ENCODE data around the gene METAP1.
"Not testable (repeated sequence)": the region's sequence is repeated elsewhere in the genome, so short reads cannot be mapped to it uniquely, and the experiment has no call there.

The METAP1 gene

GRCh38 chr4:99061048-99061700 is 65.7 kb downstream of the METAP1 start:
- ATAC-seq = no peak
- no peak for TF ChIP-seq TCF4 (CRISPR knock-in tag; IDR thresholded peaks at IDR 0.05; ENCODE audit: borderline replicate concordance)
- no peak for TF ChIP-seq ZNF8 (CRISPR knock-in tag; IDR thresholded peaks at IDR 0.05)
- TF ChIP-seq CREB5 (CRISPR knock-in tag; IDR thresholded peaks at IDR 0.05; ENCODE audit: low read depth) = no peak
- TF ChIP-seq ESRRG (CRISPR knock-in tag; IDR thresholded peaks at IDR 0.05) = no peak
- no peak for TF ChIP-seq ARNTL (CRISPR knock-in tag; IDR thresholded peaks at IDR 0.05; ENCODE audit: borderline replicate concordance, low read depth)
- TF ChIP-seq ZFP30 (CRISPR knock-in tag; IDR thresholded peaks at IDR 0.05) = no peak
- no peak for TF ChIP-seq ZNF565 (CRISPR knock-in tag; conservative IDR thresholded peaks at IDR 0.05; ENCODE audit: low read depth)
- no peak for TF ChIP-seq CSDC2 (CRISPR knock-in tag; IDR thresholded peaks at IDR 0.05)
- no peak for TF ChIP-seq TOX (CRISPR knock-in tag; IDR thresholded peaks at IDR 0.05; ENCODE audit: borderline replicate concordance)
- TF ChIP-seq RARB (CRISPR knock-in tag; IDR thresholded peaks at IDR 0.05) = no peak
- TF ChIP-seq ZC3H10 (CRISPR knock-in tag; IDR thresholded peaks at IDR 0.05) = no peak
- TF ChIP-seq PPARA (CRISPR knock-in tag; IDR thresholded peaks at IDR 0.05; ENCODE audit: borderline replicate concordance) = no peak
- TF ChIP-seq SNAI2 (CRISPR knock-in tag; IDR thresholded peaks at IDR 0.05) = no peak
- no peak for TF ChIP-seq ISL1 (CRISPR knock-in tag; IDR thresholded peaks at IDR 0.05)
- no peak for TF ChIP-seq GLIS3 (CRISPR knock-in tag; IDR thresholded peaks at IDR 0.05)
- no peak for TF ChIP-seq PATZ1 (CRISPR knock-in tag; IDR thresholded peaks at IDR 0.05; ENCODE audit: borderline replicate concordance)
- TF ChIP-seq ZNF70 (CRISPR knock-in tag; IDR thresholded peaks at IDR 0.05) = no peak
- TF ChIP-seq, protein P1, sequence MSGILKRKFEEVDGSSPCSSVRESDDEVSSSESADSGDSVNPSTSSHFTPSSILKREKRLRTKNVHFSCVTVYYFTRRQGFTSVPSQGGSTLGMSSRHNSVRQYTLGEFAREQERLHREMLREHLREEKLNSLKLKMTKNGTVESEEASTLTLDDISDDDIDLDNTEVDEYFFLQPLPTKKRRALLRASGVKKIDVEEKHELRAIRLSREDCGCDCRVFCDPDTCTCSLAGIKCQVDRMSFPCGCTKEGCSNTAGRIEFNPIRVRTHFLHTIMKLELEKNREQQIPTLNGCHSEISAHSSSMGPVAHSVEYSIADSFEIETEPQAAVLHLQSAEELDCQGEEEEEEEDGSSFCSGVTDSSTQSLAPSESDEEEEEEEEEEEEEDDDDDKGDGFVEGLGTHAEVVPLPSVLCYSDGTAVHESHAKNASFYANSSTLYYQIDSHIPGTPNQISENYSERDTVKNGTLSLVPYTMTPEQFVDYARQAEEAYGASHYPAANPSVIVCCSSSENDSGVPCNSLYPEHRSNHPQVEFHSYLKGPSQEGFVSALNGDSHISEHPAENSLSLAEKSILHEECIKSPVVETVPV (CRISPR knock-in tag; IDR thresholded peaks at IDR 0.05) = no peak
- no peak for TF ChIP-seq ZFP3 (CRISPR knock-in tag; IDR thresholded peaks at IDR 0.05)

DNA sequence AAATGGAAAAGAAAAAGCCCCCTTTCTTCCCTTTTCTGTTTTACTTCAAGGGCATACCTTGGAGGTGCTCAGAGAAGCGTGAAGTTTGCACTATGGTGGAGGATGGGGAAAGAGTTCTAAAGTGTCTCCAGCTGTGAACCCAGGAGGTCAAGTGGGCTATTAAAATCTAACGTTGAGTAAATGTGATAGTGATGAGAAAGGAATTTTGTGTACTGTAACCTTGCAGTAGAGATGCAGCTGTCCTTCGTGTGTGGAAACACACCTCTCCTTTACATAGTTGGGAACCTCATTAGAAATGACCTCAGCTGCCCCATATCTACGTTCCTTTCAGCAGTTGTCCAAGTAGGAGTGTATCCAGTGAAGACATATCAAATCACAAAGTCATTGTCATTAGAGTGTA is 66.6 kb downstream of the METAP1 start:
- ATAC-seq = no peak
- TF ChIP-seq TSHZ2 (CRISPR knock-in tag; IDR thresholded peaks at IDR 0.05) (no peak), ZFP3 (CRISPR knock-in tag; IDR thresholded peaks at IDR 0.05) (no peak), ISL1 (CRISPR knock-in tag; IDR thresholded peaks at IDR 0.05) (no peak), ZNF70 (CRISPR knock-in tag; IDR thresholded peaks at IDR 0.05) (no peak), ZFP30 (CRISPR knock-in tag; IDR thresholded peaks at IDR 0.05) (no peak), ZC3H10 (CRISPR knock-in tag; IDR thresholded peaks at IDR 0.05) (no peak), BACH2 (CRISPR knock-in tag; IDR thresholded peaks at IDR 0.05; ENCODE audit: borderline replicate concordance) (no peak), CSDC2 (CRISPR knock-in tag; IDR thresholded peaks at IDR 0.05) (no peak), SNAI2 (CRISPR knock-in tag; IDR thresholded peaks at IDR 0.05) (no peak)
- TF ChIP-seq, protein P2, sequence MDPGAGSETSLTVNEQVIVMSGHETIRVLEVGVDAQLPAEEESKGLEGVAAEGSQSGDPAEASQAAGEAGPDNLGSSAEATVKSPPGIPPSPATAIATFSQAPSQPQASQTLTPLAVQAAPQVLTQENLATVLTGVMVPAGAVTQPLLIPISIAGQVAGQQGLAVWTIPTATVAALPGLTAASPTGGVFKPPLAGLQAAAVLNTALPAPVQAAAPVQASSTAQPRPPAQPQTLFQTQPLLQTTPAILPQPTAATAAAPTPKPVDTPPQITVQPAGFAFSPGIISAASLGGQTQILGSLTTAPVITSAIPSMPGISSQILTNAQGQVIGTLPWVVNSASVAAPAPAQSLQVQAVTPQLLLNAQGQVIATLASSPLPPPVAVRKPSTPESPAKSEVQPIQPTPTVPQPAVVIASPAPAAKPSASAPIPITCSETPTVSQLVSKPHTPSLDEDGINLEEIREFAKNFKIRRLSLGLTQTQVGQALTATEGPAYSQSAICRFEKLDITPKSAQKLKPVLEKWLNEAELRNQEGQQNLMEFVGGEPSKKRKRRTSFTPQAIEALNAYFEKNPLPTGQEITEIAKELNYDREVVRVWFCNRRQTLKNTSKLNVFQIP (CRISPR knock-in tag; IDR thresholded peaks at IDR 0.05; ENCODE audit: borderline replicate concordance, low read depth) = no peak

GRCh38 chr4:99065521-99065920 is 70.0 kb downstream of the METAP1 start:
- not testable (repeated sequence) for ATAC-seq

Data from SK-N-SH treated with all-trans-retinoic acid at 6 μM for 48 hours (cell line).